Breast epithelium (tissue), 3 donors: ENCODE data around the gene KDF1.

Experiments used
- POLR2AphosphoS5 ChIP-seq, 3 donors: sonication (generic); formaldehyde crosslinking; IDR thresholded peaks; one replicate each; pipeline ENCODE4 v1.6.1; 2017; ENCODE audit warnings: antibody characterized with exemption in 3 of 3
- TF ChIP-seq, protein P1 (sequence below), 3 donors: fragments of 450-650 bp; IDR thresholded peaks; one replicate each; pipeline ENCODE4 v1.5.1; 2016 to 2017; ENCODE audit warnings: antibody characterized with exemption in 3 of 3, mild to moderate bottlenecking in 3 of 3, moderate library complexity in 3 of 3

DNA sequence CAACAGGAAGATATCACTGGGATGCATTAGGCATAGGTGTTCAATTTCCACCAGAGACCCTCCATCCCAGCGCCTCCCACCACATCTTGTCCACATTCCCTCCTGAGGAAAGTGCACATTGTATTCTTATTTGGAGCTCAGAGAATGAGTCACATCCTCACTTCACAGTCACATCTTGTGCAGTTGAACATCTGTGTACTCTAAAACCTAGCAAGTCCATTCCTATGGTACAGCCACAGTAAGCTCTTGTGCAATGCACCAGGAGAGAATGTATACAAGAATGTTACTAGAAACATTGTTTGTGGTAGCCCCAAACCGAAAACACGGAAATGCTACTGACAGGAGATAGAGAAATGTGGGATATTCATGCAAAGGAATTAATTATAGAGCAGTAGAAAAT, 1.6 kb upstream of the KDF1 start:
- no peak for TF ChIP-seq POLR2AphosphoS5 (IDR thresholded peaks at IDR 0.05)
- TF ChIP-seq, protein P1, sequence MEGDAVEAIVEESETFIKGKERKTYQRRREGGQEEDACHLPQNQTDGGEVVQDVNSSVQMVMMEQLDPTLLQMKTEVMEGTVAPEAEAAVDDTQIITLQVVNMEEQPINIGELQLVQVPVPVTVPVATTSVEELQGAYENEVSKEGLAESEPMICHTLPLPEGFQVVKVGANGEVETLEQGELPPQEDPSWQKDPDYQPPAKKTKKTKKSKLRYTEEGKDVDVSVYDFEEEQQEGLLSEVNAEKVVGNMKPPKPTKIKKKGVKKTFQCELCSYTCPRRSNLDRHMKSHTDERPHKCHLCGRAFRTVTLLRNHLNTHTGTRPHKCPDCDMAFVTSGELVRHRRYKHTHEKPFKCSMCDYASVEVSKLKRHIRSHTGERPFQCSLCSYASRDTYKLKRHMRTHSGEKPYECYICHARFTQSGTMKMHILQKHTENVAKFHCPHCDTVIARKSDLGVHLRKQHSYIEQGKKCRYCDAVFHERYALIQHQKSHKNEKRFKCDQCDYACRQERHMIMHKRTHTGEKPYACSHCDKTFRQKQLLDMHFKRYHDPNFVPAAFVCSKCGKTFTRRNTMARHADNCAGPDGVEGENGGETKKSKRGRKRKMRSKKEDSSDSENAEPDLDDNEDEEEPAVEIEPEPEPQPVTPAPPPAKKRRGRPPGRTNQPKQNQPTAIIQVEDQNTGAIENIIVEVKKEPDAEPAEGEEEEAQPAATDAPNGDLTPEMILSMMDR (IDR thresholded peaks at IDR 0.05), result no peak
